Loucy (cell line): Measurements from ENCODE around the gene CAMK2D.

ENCODE experiments used
- H2AFZ ChIP-seq: fragments of 200-600 bp; sonication (generic); 2 replicates; pipeline ENCODE4 v1.6.0; 2016; ENCODE audit warnings: antibody characterized with exemption, mild to moderate bottlenecking, low read length, moderate library complexity
- H3F3A ChIP-seq: fragments of 200-600 bp; 2 replicates; pipeline ENCODE4 v1.6.0; 2016; ENCODE audit warnings: antibody characterized with exemption, low read depth, mild to moderate bottlenecking
- H3K27me3 ChIP-seq: fragments of 200-600 bp; sonication (generic); 2 replicates; pipeline ENCODE4 v1.6.1; 2014; ENCODE audit warnings: low read length, mild to moderate bottlenecking; ENCODE audit not compliant: insufficient read depth, poor library complexity, severe bottlenecking
- H3K36me3 ChIP-seq: fragments of 200-600 bp; sonication (generic); 2 replicates; pipeline ENCODE4 v1.6.1; 2016; ENCODE audit warnings: low read length; ENCODE audit not compliant: insufficient read depth
- H3K4me1 ChIP-seq: fragments of 200-600 bp; sonication (generic); 2 replicates; pipeline ENCODE4 v1.5.1; 2014; ENCODE audit warnings: low read length, mild to moderate bottlenecking; ENCODE audit not compliant: insufficient read depth, poor library complexity, severe bottlenecking
- H3K4me2 ChIP-seq: fragments of 200-600 bp; sonication (generic); 2 replicates; pipeline ENCODE4 v1.6.0; 2014; ENCODE audit warnings: antibody characterized with exemption, low read length, low read depth, mild to moderate bottlenecking; ENCODE audit not compliant: poor library complexity, severe bottlenecking
- H3K4me3 ChIP-seq: fragments of 200-600 bp; sonication (generic); 2 replicates; pipeline ENCODE4 v1.5.1; 2014; ENCODE audit warnings: low read length, mild to moderate bottlenecking, mixed read lengths; ENCODE audit not compliant: poor library complexity, severe bottlenecking
- H3K79me2 ChIP-seq: fragments of 200-600 bp; sonication (generic); 2 replicates; pipeline ENCODE4 v1.6.1; 2014; ENCODE audit warnings: low read length; ENCODE audit not compliant: insufficient read depth
- H3K9ac ChIP-seq: fragments of 200-600 bp; sonication (generic); 2 replicates; pipeline ENCODE4 v1.6.0; 2014; ENCODE audit warnings: mild to moderate bottlenecking, low read depth, low read length, moderate library complexity; ENCODE audit not compliant: poor library complexity, severe bottlenecking
- H3K9me2 ChIP-seq: fragments of 200-600 bp; sonication (generic); replicated peaks from 2 replicates; pipeline ENCODE4 v1.6.1; 2016; ENCODE audit warnings: low read depth, low read length, mixed read lengths
- H3K9me3 ChIP-seq: fragments of 200-600 bp; sonication (generic); 2 replicates; pipeline ENCODE4 v1.6.1; 2014; ENCODE audit warnings: mild to moderate bottlenecking, antibody characterized with exemption, low read length, low read depth; ENCODE audit not compliant: insufficient read depth
- H4K20me1 ChIP-seq: fragments of 200-600 bp; sonication (generic); 2 replicates; pipeline ENCODE4 v1.6.0; 2014; ENCODE audit warnings: antibody characterized with exemption, low read length, mild to moderate bottlenecking; ENCODE audit not compliant: insufficient read depth, poor library complexity, severe bottlenecking
- CTCF ChIP-seq: fragments of 200-600 bp; sonication (generic); conservative IDR thresholded peaks from 2 replicates; pipeline ENCODE4 v1.5.1; 2014; ENCODE audit warnings: mild to moderate bottlenecking, antibody characterized with exemption, low read length
- EZH2phosphoT487 ChIP-seq: fragments of 200-600 bp; IDR thresholded peaks from 2 replicates; pipeline ENCODE4 v1.6.1; 2018; ENCODE audit warnings: antibody characterized with exemption, mild to moderate bottlenecking, moderate library complexity, borderline replicate concordance

Gene CAMK2D

DNA sequence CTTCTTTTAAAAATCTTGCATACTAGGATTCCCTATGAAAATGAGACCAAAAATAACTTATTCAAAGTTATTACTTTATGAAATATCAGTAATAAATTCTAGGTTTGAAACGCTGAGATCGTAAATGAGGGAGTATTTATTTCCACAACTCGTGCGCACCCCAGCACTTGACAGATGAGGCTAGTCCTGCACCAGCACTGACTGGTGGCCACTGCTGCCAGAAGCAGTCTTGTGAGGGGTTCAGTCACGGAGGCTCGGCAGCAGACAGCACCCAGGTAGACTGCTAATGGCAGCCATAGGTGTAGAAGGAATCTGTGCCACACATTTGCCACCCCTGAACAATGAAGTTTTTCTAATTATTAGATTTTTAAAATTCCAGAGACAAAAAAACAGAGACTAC is 248.7 kb downstream of the CAMK2D start:
- H3K79me2 ChIP-seq = no peaks in the 10 kb centered on the region
- H3F3A ChIP-seq = no peaks in the 10 kb centered on the region
- H3K9me2 ChIP-seq = no peaks in the 10 kb centered on the region

GRCh38 chr4:113511944-113512343 is 249.6 kb downstream of the CAMK2D start:
- Histone ChIP-seq H3K79me2 (no peaks in the 10 kb centered on the region), H3K36me3 (peaks cover 35% of the 10 kb centered on the region; the same call in 1 of the 2 replicates), H3K4me2 (no peak overlapping the region), H3K4me1 (no peaks in the 10 kb centered on the region), H3K9me2 (no peaks in the 10 kb centered on the region), H4K20me1 (no peaks in the 10 kb centered on the region), H3F3A (no peaks in the 10 kb centered on the region), H3K9ac (no peak overlapping the region), H3K27me3 (no peaks in the 10 kb centered on the region), H2AFZ (no peak overlapping the region), H3K9me3 (no peaks in the 10 kb centered on the region), H3K4me3 (no peak overlapping the region)
- TF ChIP-seq EZH2phosphoT487 (no peak), CTCF (no peak)

More for the DNA sequence above, 248.7 kb downstream of the CAMK2D start:
- H3K4me2 ChIP-seq = no peak overlapping the region
- H4K20me1 ChIP-seq = no peaks in the 10 kb centered on the region
- H2AFZ ChIP-seq = no peak overlapping the region
- peaks cover 35% of the 10 kb centered on the region; the same call in 1 of the 2 replicates for H3K36me3 ChIP-seq
- H3K4me3 ChIP-seq = no peak overlapping the region
- H3K4me1 ChIP-seq = no peaks in the 10 kb centered on the region
- no peak for TF ChIP-seq CTCF
- TF ChIP-seq EZH2phosphoT487 = no peak
- no peak overlapping the region for H3K9ac ChIP-seq
- H3K9me3 ChIP-seq = no peaks in the 10 kb centered on the region
- H3K27me3 ChIP-seq = no peaks in the 10 kb centered on the region

- Histone ChIP-seq H3K9me3 (no peaks in the 10 kb centered on the region), H4K20me1 (no peaks in the 10 kb centered on the region), H3K36me3 (peaks cover 35% of the 10 kb centered on the region; the same call in 1 of the 2 replicates), H3K79me2 (no peaks in the 10 kb centered on the region), H3K27me3 (no peaks in the 10 kb centered on the region), H3K4me3 (no peak overlapping the region), H3K4me2 (no peak overlapping the region), H3K4me1 (no peaks in the 10 kb centered on the region), H3K9me2 (no peaks in the 10 kb centered on the region), H3F3A (no peaks in the 10 kb centered on the region), H3K9ac (no peak overlapping the region), H2AFZ (no peak overlapping the region)
- TF ChIP-seq EZH2phosphoT487 (no peak), CTCF (no peak)
Observed at GRCh38 chr4:113509851-113510250, 251.7 kb downstream of the CAMK2D start.
